CD14-positive monocyte (primary cell): ENCODE results near the gene KLC4. TPM values are rescaled to one million over a fixed set of nuclear protein-coding genes. Genes with fewer than 3 reads are reported as not detected.

Source experiments
- DNase-seq, 3 donors: peaks; one replicate each; pipeline ENCODE4 v3.0.0-alpha.2; 2011 to 2022
- H2AFZ ChIP-seq: 2 replicates; pipeline ENCODE4 v1.6.0; 2012; ENCODE audit warnings: mild to moderate bottlenecking, low read depth, low read length, inconsistent platforms; ENCODE audit not compliant: insufficient read depth, poor library complexity, severe bottlenecking
- H3K27ac ChIP-seq, 2 donors: 1 replicate in 1 of 2; 2 replicates in 1 of 2; pipeline ENCODE4 v1.5.1; 2012 to 2013; ENCODE audit warnings: low read length in 2 of 2, control low read depth in 1 of 2, inconsistent platforms in 1 of 2, low read depth in 1 of 2, mild to moderate bottlenecking in 1 of 2
- H3K27me3 ChIP-seq, 2 donors: one replicate each; pipeline versions ENCODE4 v1.6.0 to v1.6.1; 2011 to 2013; ENCODE audit warnings: low read length in 2 of 2; ENCODE audit not compliant: control insufficient read depth in 2 of 2, insufficient read depth in 2 of 2
- H3K36me3 ChIP-seq, 2 donors: replicated peaks in 1 of 2; 1 replicate in 1 of 2; 2 replicates in 1 of 2; pipeline versions ENCODE4 v1.5.1 to v1.6.1; 2012 to 2013; ENCODE audit warnings: low read length in 2 of 2, control low read depth in 1 of 2, inconsistent platforms in 1 of 2, mild to moderate bottlenecking in 1 of 2; ENCODE audit not compliant: insufficient read depth in 2 of 2, control insufficient read depth in 1 of 2
- H3K4me1 ChIP-seq, 2 donors: 1 replicate in 1 of 2; 2 replicates in 1 of 2; pipeline versions ENCODE4 v1.5.1 to v1.6.1; 2012 to 2013; ENCODE audit warnings: low read length in 2 of 2, control low read depth in 1 of 2, inconsistent platforms in 1 of 2, mild to moderate bottlenecking in 1 of 2, moderate library complexity in 1 of 2; ENCODE audit not compliant: insufficient read depth in 2 of 2, control insufficient read depth in 1 of 2
- H3K4me2 ChIP-seq: replicated peaks from 2 replicates; pipeline ENCODE3; 2012; ENCODE audit warnings: low read length, moderate library complexity, mild to moderate bottlenecking; ENCODE audit not compliant: poor library complexity, severe bottlenecking; ENCODE audit errors: extremely low read depth
- H3K4me3 ChIP-seq, 3 experiments: fragments of 200-600 bp in 1 of 3; sonication (generic) in 1 of 3; replicated peaks in 1 of 3; 1 replicate in 2 of 3; 2 replicates in 1 of 3; pipeline ENCODE4 v1.5.1; 2011 to 2013; ENCODE audit warnings: low read length in 3 of 3, mild to moderate bottlenecking in 3 of 3, control low read depth in 2 of 3, low read depth in 2 of 3, inconsistent platforms in 1 of 3, moderate library complexity in 1 of 3
- H3K79me2 ChIP-seq: 2 replicates; pipeline ENCODE4 v1.6.0; 2012; ENCODE audit warnings: mild to moderate bottlenecking, control low read depth, inconsistent platforms, low read length, moderate library complexity; ENCODE audit not compliant: insufficient read depth
- H3K9ac ChIP-seq: 2 replicates; pipeline ENCODE4 v1.6.0; 2017; ENCODE audit warnings: low read length, mild to moderate bottlenecking; ENCODE audit not compliant: insufficient read depth, poor library complexity, severe bottlenecking
- H3K9me3 ChIP-seq, 2 donors: replicated peaks in 1 of 2; 1 replicate in 1 of 2; 2 replicates in 1 of 2; pipeline versions ENCODE4 v1.5.1 to v1.6.1; 2012 to 2013; ENCODE audit warnings: low read length in 2 of 2, control low read depth in 1 of 2; ENCODE audit not compliant: control insufficient read depth in 1 of 2, insufficient read depth in 1 of 2
- H4K20me1 ChIP-seq: 2 replicates; pipeline ENCODE4 v1.6.0; 2012; ENCODE audit warnings: mild to moderate bottlenecking, low read length, control low read depth, moderate library complexity; ENCODE audit not compliant: insufficient read depth
- H3K27ac Mint-ChIP-seq, 7 donors: one replicate each; pipeline ENCODE4 v1.8.0; 2020; ENCODE audit warnings: mild to moderate bottlenecking in 7 of 7, mixed read lengths in 7 of 7, moderate library complexity in 6 of 7, inconsistent platforms in 2 of 7
- H3K27me3 Mint-ChIP-seq, 3 donors: one replicate each; pipeline ENCODE4 v1.8.0; 2021 to 2022; ENCODE audit warnings: low read depth in 3 of 3, mild to moderate bottlenecking in 3 of 3, mixed read lengths in 3 of 3, moderate library complexity in 3 of 3, inconsistent platforms in 1 of 3
- H3K36me3 Mint-ChIP-seq, 2 donors: one replicate each; pipeline ENCODE4 v1.8.0; 2020; ENCODE audit warnings: mixed read lengths in 2 of 2, inconsistent platforms in 1 of 2, mild to moderate bottlenecking in 1 of 2
- H3K4me1 Mint-ChIP-seq: one replicate; pipeline ENCODE4 v1.8.0; 2020; ENCODE audit warnings: mild to moderate bottlenecking, mixed read lengths
- H3K4me3 Mint-ChIP-seq, 2 donors: one replicate each; pipeline ENCODE4 v1.8.0; 2020; ENCODE audit warnings: mild to moderate bottlenecking in 2 of 2, mixed read lengths in 2 of 2, moderate library complexity in 1 of 2
- H3K9me3 Mint-ChIP-seq, 7 donors: one replicate each; pipeline ENCODE4 v1.8.0; 2020 to 2022; ENCODE audit warnings: mixed read lengths in 7 of 7, mild to moderate bottlenecking in 6 of 7, moderate library complexity in 6 of 7, inconsistent platforms in 2 of 7
- WGBS: methylation state at CpG from one replicate; pipeline ENCODE4 v1.1.5; 2013; ENCODE audit warnings: missing lambda C conversion rate; ENCODE audit not compliant: insufficient coverage; 5-methylcytosine and 5-hydroxymethylcytosine counted together
- intact Hi-C, 2 donors: fragments of 100-400 bp; cut with micrococcal nuclease; formaldehyde crosslinking; loops; one replicate each; pipeline versions ENCODE4 v1.15.0 to v1.15.1; 2023
- polyA plus RNA-seq, 3 donors: library from polyadenylated mRNA; depleted of rRNA in 1 of 3; unstranded in 2 of 3; stranded (reverse) in 1 of 3; fragments of 300-500 nt in 2 of 3; fragments of >200 nt in 1 of 3; fragmentation: Illumina TruSeq in 2 of 3; gene quantifications; 1 replicate in 2 of 3; 2 replicates in 1 of 3; pipeline ENCODE4 v1.2.3, GENCODE V29; 2012 to 2021
- TF ChIP-seq, protein P1 (sequence below): fragments of 200-600 bp; IDR thresholded peaks from one replicate; pipeline ENCODE4 v1.8.0; 2022; ENCODE audit warnings: antibody characterized with exemption, mild to moderate bottlenecking

The KLC4 gene
- polyA plus RNA-seq, 3 donors, result 6.0 to 16.2 (median 6.1) TPM

DNA sequence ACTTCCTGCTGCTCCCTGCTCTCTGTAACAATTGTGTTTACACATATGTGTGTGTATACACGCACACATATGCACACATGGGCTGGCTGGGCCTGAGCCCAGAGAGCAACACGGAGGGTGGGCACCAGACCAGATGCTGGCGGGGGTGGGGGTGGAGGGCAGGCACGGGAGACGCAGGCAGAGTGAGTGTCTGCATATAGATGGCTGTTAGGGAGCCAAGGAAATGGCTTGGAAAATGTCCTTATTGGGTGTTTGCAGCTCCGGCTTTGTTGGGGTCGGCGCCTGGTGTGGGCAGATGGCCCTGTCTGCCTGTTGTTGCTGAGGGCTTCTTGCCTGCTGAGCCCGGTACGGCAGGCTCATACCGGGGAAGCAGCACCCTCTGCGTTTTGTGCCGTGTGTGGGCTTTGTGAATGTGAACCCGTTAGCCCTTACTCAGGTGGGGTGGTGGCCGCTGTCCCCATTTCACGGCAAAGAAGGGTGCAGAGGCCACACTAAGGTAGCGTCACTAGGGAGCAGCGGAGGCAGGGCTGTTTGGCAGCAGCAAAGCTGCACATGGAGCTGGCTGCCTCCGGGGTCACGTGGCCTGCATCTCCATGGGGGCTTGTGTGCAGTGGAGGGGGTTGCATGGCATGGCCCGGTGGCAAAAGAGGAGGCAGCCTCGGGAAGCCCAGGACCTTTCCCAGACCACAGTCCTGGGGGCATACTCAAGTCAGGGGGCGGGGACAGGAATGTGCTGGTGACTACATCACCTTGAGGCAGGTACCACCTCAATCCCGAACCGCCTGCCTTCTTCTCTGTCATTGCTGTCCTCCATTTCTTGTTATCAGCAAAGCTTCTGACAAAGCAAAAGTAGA, 64.3 kb downstream of the KLC4 start:
- no peaks in the 10 kb centered on the region for H3K9me3 Mint-ChIP-seq
- H3K27me3 Mint-ChIP-seq, result peaks cover 0 to 3% (median 2%) of the 10 kb centered on the region in 3 donors
- no peak overlapping the region for H3K4me2 ChIP-seq
- intact Hi-C loops, result no loop called here
- DNase-seq, result no peak
- H3K4me1 ChIP-seq, result no peaks in the 10 kb centered on the region
- TF ChIP-seq, protein P1, sequence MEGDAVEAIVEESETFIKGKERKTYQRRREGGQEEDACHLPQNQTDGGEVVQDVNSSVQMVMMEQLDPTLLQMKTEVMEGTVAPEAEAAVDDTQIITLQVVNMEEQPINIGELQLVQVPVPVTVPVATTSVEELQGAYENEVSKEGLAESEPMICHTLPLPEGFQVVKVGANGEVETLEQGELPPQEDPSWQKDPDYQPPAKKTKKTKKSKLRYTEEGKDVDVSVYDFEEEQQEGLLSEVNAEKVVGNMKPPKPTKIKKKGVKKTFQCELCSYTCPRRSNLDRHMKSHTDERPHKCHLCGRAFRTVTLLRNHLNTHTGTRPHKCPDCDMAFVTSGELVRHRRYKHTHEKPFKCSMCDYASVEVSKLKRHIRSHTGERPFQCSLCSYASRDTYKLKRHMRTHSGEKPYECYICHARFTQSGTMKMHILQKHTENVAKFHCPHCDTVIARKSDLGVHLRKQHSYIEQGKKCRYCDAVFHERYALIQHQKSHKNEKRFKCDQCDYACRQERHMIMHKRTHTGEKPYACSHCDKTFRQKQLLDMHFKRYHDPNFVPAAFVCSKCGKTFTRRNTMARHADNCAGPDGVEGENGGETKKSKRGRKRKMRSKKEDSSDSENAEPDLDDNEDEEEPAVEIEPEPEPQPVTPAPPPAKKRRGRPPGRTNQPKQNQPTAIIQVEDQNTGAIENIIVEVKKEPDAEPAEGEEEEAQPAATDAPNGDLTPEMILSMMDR, result no peak
- H3K4me3 ChIP-seq, result no peak overlapping the region
- H3K27me3 ChIP-seq, result no peaks in the 10 kb centered on the region
- no peak overlapping the region for H3K4me3 Mint-ChIP-seq
- peaks cover 3% of the 10 kb centered on the region for H3K4me1 Mint-ChIP-seq
- H4K20me1 ChIP-seq, result no peaks in the 10 kb centered on the region
- WGBS, result 97% methylated on average over 25 of the region's 25 CpGs
- H3K9ac ChIP-seq, result no peak overlapping the region
- H3K79me2 ChIP-seq, result no peaks in the 10 kb centered on the region
- H3K36me3 ChIP-seq, result no peaks in the 10 kb centered on the region
- H3K27ac ChIP-seq, result no peak overlapping the region
- H3K36me3 Mint-ChIP-seq, result no peaks in the 10 kb centered on the region
- H3K27ac Mint-ChIP-seq, result no peak overlapping the region
- H2AFZ ChIP-seq, result no peak overlapping the region
- H3K9me3 ChIP-seq, result no peaks in the 10 kb centered on the region

DNA sequence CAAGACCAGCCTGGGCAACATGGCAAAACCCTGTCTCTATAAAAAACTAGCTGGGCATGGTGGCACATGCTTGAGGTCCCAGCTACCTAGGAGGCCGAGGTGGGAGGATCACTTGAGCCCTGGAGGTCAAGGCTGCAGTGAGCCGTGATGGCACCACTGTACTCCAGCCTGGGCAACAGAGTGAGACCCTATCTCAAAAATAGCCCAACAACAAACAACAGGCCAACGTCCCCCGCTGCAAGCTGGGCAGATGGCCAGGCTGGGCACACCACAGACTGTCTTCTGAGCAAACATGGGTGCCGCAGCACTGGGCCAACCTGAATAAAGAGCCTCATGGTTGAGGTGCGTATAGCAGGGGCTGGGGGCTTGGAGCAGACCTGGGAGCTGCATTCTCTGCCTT, 65.0 kb downstream of the KLC4 start:
- H3K36me3 Mint-ChIP-seq, result no peaks in the 10 kb centered on the region
- Histone ChIP-seq H3K9ac (no peak overlapping the region), H3K27me3 (no peaks in the 10 kb centered on the region), H3K79me2 (no peaks in the 10 kb centered on the region), H3K4me3 (no peak overlapping the region), H3K4me1 (no peaks in the 10 kb centered on the region), H3K9me3 (no peaks in the 10 kb centered on the region), H3K27ac (no peak overlapping the region), H3K4me2 (no peak overlapping the region), H3K36me3 (no peaks in the 10 kb centered on the region), H2AFZ (no peak overlapping the region), H4K20me1 (no peaks in the 10 kb centered on the region)
- no peak overlapping the region for H3K4me3 Mint-ChIP-seq
- DNase-seq, result no peak
- H3K27me3 Mint-ChIP-seq, result peaks cover 0 to 3% (median 0%) of the 10 kb centered on the region in 3 donors
- peaks cover 3% of the 10 kb centered on the region for H3K4me1 Mint-ChIP-seq
- TF ChIP-seq, protein P1, result no peak
- 92% methylated on average over 6 of the region's 6 CpGs for WGBS
- intact Hi-C loops, result no loop called here
- no peaks in the 10 kb centered on the region for H3K9me3 Mint-ChIP-seq
- no peak overlapping the region for H3K27ac Mint-ChIP-seq

Other genes starting within 250 kb of the KLC4 start
- 10 to 100 TPM in 2 of 3 donors, 1 to 10 TPM in 1; 7.6 to 35.5 (median 29.7) TPM for gene RPL7L1, start 180.0 kb upstream of the KLC4 start, polyA plus RNA-seq
- gene PTCRA, start 143.6 kb upstream of the KLC4 start, polyA plus RNA-seq, result under 1 TPM; 0.27 to 0.83 (median 0.55) TPM
- 100 to 1,000 TPM; 237 to 295 (median 262) TPM for gene CNPY3, start 130.2 kb upstream of the KLC4 start, polyA plus RNA-seq
- gene GNMT, start 98.9 kb upstream of the KLC4 start, polyA plus RNA-seq, result 1 to 10 TPM in 1 of 3 donors, under 1 TPM in 2; 0.17 to 7.8 (median 0.31) TPM
- 10 to 100 TPM; 10.6 to 16.2 (median 15.5) TPM for gene PEX6, start 80.5 kb upstream of the KLC4 start, polyA plus RNA-seq
- 10 to 100 TPM; 10.3 to 24.9 (median 14.9) TPM for gene PPP2R5D, start 75.1 kb upstream of the KLC4 start, polyA plus RNA-seq
- gene MEA1, start 45.7 kb upstream of the KLC4 start, polyA plus RNA-seq, result 10 to 100 TPM; 31.0 to 59.6 (median 58.8) TPM
- 100 to 1,000 TPM in 2 of 3 donors, 10 to 100 TPM in 1; 51.9 to 141 (median 106) TPM for gene KLHDC3, start 45.4 kb upstream of the KLC4 start, polyA plus RNA-seq
- 10 to 100 TPM; 26.6 to 52.5 (median 43.3) TPM for gene RRP36, start 38.0 kb upstream of the KLC4 start, polyA plus RNA-seq
- gene CUL7, start 5.8 kb upstream of the KLC4 start, polyA plus RNA-seq, result 10 to 100 TPM in 1 of 3 donors, 1 to 10 TPM in 2; 1.2 to 11.6 (median 2.4) TPM
- 10 to 100 TPM; 23.9 to 26.9 (median 26.3) TPM for gene MRPL2, start 197 bp upstream of the KLC4 start, polyA plus RNA-seq
- gene PTK7, start 16.7 kb downstream of the KLC4 start, polyA plus RNA-seq, result under 1 TPM in 1 of 3 donors, not detected in 2; 0.19 TPM
- 10 to 100 TPM in 1 of 3 donors, 1 to 10 TPM in 2; 3.6 to 26.9 (median 3.8) TPM for gene SRF, start 111.6 kb downstream of the KLC4 start, polyA plus RNA-seq
- 10 to 100 TPM in 1 of 3 donors, 1 to 10 TPM in 2; 2.9 to 68.8 (median 3.8) TPM for gene CUL9, start 122.6 kb downstream of the KLC4 start, polyA plus RNA-seq
- 10 to 100 TPM; 31.9 to 55.4 (median 42.7) TPM for gene DNPH1, start 169.8 kb downstream of the KLC4 start, polyA plus RNA-seq
- gene TTBK1, start 183.8 kb downstream of the KLC4 start, polyA plus RNA-seq, result not detected
- gene SLC22A7, start 238.6 kb downstream of the KLC4 start, polyA plus RNA-seq, result not detected
- gene CRIP3, start 249.2 kb downstream of the KLC4 start, polyA plus RNA-seq, result 10 to 100 TPM in 1 of 3 donors, 1 to 10 TPM in 2; 1.2 to 12.8 (median 1.6) TPM